Choroid plexus epithelial cell (primary cell): ENCODE results near the gene DUSP16.
A peak's percentile ranks its signal among the peaks of the same experiment; 100 is the strongest.
"Not testable (repeated sequence)": the region's sequence is repeated elsewhere in the genome, so short reads cannot be mapped to it uniquely, and the experiment has no call there.

Experiments used
- DNase-seq: peaks from one replicate; pipeline ENCODE4 v3.0.0-alpha.2; 2010; ENCODE audit warnings: low read depth
- H3K4me3 ChIP-seq: 2 replicates; pipeline ENCODE4 v1.5.1; 2011; ENCODE audit warnings: low read depth, mild to moderate bottlenecking, control low read depth, low read length, moderate library complexity
- CTCF ChIP-seq: conservative IDR thresholded peaks from 2 replicates; pipeline ENCODE4 v1.5.1; 2011; ENCODE audit warnings: low read depth, mild to moderate bottlenecking, control low read depth, inconsistent platforms, low read length, moderate library complexity

DUSP16 gene

DNA sequence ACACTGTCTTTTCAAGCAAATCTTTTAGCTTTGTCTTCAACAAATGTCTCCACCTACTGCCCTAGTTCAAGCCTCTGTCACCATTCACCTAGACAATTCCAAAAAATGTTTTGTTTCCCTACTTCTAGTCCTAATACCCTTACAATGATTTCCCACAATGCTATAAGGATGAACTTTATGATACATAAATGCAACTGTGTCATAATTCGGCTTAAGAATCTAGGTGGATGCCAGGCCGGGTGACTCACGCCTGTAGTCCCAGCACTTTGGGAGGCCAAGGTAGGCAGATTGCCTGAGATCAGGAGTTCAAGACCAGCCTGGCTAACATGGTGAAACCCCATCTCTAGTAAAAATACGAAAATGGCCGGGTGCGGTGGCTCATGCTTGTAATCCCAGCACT is 28.3 kb upstream of the DUSP16 start:
- DNase-seq: no peak
- TF ChIP-seq CTCF: no peak

DNA sequence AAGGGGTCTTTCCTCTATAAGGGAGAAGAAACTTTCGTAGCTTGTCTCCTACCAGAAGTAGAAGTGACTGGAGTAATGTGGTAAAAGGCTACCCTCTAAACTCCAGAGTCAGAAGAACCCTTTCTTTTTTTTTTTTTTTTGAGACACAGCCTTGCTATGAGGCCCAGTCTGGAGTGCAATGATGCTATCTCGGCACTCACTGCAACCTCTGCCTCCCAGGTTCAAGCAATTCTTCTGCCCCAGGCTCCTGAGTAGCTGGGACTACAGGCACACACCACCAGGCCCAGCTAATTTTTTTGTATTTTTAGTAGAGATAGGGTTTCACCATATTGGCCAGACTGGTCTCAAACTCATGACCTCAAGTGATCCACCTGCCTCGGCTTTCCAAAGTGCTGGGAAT is 25.8 kb upstream of the DUSP16 start:
- not testable (repeated sequence) for DNase-seq, H3K4me3 ChIP-seq

More for the DNA sequence above, 28.3 kb upstream of the DUSP16 start:
- no peak overlapping the region for H3K4me3 ChIP-seq

- no peak overlapping the region for H3K4me3 ChIP-seq
- no peak for DNase-seq
- no peak for TF ChIP-seq CTCF
Measured at GRCh38 chr12:12587878-12588277, 25.2 kb upstream of the DUSP16 start.

- H3K4me3 ChIP-seq: no peak overlapping the region
- TF ChIP-seq CTCF: no peak
- no peak for DNase-seq
Measured at GRCh38 chr12:12586879-12587675, 24.4 kb upstream of the DUSP16 start.

GRCh38 chr12:12585115-12585863 is 22.6 kb upstream of the DUSP16 start:
- H3K4me3 ChIP-seq: no peak overlapping the region
- no peak for TF ChIP-seq CTCF
- DNase-seq: peak; percentile 31

- no peak for DNase-seq
- no peak for TF ChIP-seq CTCF
- H3K4me3 ChIP-seq: no peak overlapping the region
Measured at GRCh38 chr12:12583510-12584178, 21.0 kb upstream of the DUSP16 start.

- no peak for TF ChIP-seq CTCF
- H3K4me3 ChIP-seq: no peak overlapping the region
- peak; percentile 39 for DNase-seq
Measured at GRCh38 chr12:12582895-12583303, 20.2 kb upstream of the DUSP16 start.
